ENCODE measurements around the gene MOAP1.
A peak's percentile ranks its signal among the peaks of the same experiment; 100 is the strongest.
"Not testable (repeated sequence)": the region's sequence is repeated elsewhere in the genome, so short reads cannot be mapped to it uniquely, and the experiment has no call there.

Gene MOAP1

DNA sequence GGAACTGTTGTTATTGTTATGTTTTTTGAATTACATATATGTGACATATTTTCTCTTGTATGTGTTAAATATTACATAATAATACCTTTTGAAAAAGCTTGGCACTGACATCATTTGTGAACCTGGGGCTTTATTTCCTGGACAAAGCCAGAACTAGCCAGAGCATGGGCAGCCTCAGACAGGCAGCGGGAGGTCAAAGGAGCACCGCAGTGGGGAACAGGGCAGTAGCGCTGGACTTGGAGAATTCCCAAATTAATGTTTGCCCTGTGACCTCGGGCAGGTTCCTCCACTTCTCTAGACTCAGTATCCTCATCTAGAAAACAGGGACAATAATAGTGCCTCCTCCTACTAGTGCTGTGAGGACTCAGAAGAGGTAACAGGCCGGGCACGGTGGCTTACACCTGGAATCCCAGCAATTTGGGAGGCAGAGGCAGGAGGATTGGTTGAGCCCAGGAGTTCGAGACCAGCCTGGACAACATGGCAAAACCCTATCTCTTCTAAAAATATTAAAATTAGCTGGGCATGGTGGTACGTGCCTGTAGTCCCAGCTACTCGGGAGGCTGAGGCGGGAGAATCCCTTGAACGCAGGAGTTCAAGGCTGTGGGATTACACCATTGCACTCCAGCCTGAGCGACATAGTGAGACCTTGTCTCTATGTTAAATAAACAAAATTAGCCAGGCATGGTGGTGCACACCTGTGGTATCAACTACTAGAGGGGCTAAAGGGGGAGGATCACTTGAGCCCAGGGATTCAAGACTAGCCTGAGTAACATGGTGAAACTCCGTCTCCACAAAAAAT is 41.6 kb downstream of the MOAP1 start:
- DNase-seq = no peak

DNA sequence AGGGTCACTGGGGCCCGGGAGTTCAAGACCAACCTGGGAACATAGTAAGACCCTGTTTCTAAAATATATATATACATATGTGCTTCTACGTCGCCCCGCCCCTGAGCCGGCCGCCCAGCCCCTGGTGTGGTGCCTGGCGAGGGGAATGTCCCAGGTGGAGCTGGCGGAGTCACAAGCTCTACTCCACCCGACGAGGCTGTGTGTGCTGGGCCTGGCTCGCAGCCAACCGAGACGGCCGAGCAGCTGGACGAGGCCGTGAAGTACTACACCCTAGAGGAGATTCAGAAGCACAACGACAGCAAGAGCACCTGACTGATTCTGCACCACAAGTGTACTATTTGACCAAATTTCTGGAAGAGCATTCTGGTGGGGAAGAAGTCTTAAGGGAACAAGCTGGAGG is 46.8 kb downstream of the MOAP1 start:
- DNase-seq = no peak

DNA sequence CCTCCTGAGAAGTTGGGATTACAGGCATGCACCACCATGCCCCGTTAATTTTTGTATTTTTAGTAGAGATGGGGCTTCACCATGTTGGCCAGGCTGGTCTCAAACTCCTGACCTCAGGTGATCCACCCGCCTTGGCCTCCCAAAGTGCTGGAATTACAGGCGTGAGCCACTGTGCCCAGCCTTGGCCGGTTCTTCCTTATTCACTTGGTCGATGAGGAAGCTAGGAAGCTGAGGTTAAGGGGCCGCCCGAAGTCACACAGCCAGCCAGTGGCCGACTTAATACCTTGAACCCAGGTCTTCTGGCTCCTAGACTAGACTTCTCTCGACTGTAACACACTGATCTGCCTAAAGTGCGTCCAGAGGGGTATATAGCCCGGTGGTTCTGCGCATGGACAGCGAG is 48.2 kb downstream of the MOAP1 start:
- not testable (repeated sequence) for DNase-seq

DNA sequence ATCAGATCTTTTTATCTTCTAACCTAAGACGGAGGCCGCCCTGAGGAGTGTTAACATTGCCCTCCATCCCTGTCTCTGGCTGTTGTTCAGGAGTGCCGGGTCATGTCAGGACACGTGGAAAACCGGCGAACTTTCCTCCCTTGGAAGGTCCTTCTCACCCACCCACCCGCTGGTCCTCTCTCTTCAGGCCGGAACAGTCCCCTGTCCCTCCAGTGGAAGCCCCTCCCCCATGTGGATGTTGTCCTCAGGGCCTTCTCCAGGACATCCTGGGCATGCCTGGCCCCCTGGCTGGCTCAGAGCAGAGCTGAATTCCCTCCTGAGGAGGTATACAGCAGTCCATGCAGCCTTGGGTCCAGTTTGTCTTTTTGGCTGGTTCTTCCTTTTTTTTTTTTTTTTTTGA is 48.7 kb downstream of the MOAP1 start:
- DNase-seq = no peak

DNA sequence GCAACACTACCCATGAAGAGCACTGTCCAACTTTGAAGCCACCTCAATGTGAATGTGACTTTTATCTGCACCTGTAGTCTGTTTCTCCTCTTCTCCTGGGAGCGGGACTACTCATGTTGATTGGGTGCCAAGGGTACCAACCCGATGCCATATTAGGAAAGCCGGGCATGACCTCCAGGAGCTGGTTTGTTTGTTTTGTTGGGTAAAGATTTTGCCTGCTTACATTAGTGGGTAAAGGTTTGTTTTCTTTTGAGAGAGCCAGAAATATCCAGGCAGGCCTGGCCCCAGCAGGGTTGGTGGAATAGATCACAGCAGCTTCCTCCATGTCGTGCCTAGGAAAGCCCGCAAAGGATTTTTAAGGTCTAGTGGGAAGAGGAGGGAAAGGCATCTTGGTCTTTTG is 49.3 kb downstream of the MOAP1 start:
- no peak for DNase-seq

DNA sequence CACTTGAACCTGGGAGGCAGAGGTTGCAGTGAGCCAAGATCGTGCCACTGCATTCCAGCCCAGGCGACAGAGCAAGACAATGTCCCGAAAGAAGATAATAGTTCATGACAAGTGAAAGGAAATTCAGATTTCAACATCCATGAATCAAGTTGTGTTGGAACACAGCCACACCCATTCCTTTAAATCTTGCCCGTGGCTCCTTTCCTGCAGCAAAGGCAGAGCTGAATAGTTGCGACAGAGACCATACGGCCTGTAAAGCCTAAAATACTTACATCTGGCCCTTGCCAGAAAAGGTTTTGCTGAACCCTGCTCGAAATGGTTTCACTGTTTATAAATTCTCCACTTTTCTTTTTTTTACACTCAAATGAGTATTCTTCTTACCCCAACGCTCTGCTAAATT is 51.2 kb downstream of the MOAP1 start:
- DNase-seq = no peak

DNA sequence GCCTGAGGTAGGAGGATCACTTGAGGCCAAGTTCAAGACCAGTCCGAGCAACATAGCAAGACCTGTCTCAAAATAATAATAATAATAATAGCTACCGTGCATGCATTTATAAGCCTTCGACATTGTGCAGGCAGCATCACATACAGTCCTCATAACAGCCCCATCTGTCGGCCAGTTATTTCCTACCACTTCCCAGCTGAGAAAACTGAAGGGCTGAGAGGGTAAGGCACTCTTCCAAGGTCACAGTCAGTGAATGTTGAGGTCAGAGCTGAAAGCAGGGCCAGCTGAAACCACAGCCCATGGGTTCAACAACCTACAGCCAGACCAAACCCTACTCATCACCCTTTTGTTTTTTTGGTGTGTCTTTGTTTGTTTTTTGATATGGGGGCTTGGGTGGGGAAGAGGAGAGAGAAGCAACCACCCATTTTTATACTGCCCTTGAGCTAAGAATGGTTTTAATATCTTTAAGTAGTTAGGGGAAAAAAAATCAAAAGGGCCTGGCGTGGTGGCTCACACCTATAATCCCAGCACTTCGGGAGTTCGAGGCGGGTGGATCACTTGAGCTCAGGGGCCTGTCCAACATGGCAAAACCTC is 52.1 kb downstream of the MOAP1 start:
- DNase-seq = peak in 1 of 14 donors; percentile 5

Measured in C1 segment of cervical spinal cord (tissue), 14 donors.